Brain pericyte (primary cell): ENCODE results near the gene TSHZ2.

Experiments
- DNase-seq: peaks from one replicate; pipeline ENCODE4 v3.0.0-alpha.2; 2012; ENCODE audit warnings: low read depth, low spot score

TSHZ2 gene

DNA sequence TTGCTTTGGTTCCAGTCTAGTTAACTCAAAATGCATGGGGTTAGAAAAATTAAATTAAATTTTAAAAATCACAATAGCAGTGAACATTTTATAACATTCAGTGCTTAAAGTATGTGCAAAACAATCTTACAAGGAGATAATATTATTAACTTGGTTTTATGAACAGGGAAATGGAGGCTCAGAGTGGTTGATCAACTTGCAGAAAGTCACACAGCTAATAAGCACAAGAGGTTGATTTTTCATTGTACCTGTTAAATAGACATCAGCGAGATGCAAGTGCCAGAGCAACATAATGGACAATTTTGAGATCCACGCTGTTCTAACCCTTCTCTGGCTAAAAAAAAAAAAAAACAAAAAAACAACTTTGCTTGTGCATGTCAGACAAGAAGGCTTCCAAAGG, 219.8 kb downstream of the TSHZ2 start:
- DNase-seq: no peak

- DNase-seq: no peak
Observed at GRCh38 chr20:53194306-53195290, 222.4 kb downstream of the TSHZ2 start.

DNA sequence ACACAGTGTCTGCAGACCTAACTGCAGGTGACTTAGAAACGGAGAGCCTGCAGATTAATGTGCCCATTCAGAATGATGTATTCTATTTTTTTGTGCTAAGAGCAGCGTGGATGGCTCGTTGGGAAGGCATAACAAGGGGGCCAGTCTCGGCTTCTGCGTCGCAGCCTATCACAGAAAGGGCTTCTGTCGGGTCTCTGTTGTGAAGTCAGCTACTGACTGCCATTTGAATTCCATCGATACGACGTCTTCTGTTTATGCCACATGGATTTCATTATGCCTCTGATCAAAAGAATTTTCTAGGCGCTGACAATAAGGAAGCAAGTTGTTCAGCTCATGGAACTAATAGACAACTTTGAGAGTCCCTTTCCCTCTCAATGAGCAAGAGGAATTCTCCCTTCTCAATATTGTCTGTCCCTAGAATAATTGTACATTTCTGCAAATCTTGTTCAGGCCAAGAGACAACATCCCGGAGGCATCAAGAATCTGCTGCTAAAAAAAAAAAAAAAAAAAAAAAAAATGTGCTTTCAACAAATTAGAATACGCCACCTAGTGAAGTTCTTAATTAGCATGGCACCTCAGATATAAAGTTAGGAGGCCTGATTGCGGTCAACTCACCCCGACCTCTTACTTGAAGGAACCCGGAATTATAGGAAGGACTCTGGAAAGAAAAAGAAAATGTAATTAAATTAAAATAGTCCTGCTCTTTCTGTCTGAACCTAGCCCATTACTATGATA, 223.9 kb downstream of the TSHZ2 start:
- DNase-seq: no peak

GRCh38 chr20:53201588-53201987, 229.4 kb downstream of the TSHZ2 start:
- DNase-seq: no peak

- DNase-seq: no peak
Observed at GRCh38 chr20:53202777-53203176, 230.6 kb downstream of the TSHZ2 start.

DNA sequence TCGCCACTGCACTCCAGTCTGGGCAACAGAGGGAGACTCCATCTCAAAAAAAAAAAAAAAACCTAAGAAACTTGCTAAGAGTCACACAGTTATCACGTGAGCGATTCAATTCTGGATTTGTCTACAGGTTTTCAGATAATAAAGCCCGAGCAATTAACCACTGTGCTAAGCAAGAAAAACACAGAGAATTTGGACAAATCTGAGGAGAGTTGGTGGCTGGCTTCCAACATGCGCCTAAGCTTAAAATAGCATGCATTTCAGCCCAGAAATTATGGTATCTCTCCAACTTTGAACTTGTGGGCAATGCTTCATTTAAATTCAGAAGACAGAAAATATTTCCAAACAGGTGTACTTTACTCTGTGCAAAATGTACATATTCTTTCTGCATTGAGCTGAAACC, 232.9 kb downstream of the TSHZ2 start:
- no peak for DNase-seq

DNA sequence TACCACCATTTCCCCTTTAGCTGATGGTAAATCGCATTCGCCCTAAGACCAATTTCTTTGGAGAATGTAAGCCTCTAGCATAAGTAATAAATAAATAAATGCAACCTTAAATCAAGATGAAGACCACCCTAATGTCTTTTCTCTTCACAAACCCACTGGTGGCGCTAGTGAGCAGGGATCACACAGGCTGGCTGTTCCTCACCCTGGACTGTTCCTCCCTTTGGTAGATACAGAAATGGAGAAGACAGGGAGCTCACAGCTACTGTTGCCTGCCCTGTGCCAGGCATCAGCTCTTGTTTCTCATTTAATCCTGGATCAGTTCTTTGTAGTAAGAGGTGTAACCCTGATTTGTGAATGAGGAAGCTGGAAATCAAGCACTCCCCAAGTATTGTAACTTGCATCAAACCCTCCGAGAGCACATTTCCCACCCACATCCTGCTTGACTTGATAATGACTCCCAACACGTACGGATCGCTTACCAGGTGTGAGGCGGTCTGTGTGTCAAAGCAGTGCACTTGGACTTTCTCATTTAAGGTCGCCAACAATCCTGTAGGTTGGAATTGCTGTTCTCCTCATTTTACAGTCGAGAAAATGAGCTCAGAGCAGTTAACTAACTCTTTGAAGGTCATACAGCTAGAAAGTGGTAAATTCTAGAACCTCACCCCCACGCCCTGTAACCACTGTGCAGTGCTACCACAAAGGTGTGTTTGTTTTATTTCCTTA, 236.1 kb downstream of the TSHZ2 start:
- no peak for DNase-seq

DNA sequence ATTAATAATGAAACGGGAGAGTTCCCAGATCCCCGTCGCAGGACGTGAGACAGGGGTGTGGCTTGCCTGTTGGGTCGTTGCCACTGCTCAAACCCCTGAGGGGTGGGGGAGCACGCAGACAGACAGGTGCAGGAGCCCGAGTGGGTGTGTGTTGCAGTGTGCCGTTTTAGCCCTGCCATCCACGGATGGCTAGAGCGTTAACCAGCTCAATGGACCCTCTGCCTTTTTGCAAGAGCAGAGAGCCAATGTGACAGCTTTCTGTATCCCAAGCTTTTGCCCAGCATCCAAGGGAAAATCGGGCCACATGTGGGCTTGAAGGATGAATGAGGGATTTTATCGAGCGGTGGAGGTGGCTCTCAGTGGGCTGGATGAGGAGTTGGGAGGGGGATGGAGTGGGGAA, 237.9 kb downstream of the TSHZ2 start:
- no peak for DNase-seq

GRCh38 chr20:53210931-53211330, 238.8 kb downstream of the TSHZ2 start:
- DNase-seq: no peak

DNA sequence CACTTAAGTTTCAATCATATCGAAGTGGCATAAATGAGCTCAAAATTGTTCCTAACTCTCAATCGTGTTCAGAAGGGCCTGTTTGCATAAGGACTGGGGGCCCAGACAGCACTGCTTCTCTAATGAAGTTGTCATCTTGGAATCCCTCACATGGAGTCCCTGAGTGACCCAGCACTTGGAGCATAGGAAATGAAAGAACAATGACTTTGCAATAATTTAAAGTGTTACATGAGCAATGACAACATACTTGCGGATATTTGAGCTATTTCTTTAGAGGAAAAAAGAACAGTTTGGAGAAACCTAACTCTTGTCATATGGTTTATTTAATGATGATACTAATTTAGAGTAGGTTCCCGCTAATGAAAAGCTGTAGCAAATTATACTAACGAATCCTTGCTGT, 239.9 kb downstream of the TSHZ2 start:
- DNase-seq: no peak

GRCh38 chr20:53214392-53214791, 242.2 kb downstream of the TSHZ2 start:
- DNase-seq: no peak

DNA sequence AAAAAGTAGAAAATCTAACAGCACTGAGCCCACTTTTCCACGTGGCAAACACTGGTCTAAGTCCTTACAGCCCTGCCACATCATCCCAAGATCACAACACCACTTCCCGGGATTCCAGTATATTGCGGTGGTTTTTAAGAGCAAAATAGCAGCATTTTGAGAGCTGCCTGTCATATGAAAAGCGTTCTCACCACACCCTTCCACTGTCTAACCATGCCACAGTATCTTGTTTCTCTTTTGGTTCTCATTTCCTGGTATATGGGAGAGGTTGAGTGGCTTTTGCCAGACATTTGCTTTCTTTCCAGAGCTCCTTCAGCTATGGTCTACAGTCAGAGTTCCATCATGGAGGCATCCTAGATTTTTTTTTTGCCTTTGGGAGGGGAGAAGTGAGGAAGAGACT, 243.0 kb downstream of the TSHZ2 start:
- no peak for DNase-seq

- no peak for DNase-seq
Observed at GRCh38 chr20:53216478-53216855, 244.3 kb downstream of the TSHZ2 start.

DNA sequence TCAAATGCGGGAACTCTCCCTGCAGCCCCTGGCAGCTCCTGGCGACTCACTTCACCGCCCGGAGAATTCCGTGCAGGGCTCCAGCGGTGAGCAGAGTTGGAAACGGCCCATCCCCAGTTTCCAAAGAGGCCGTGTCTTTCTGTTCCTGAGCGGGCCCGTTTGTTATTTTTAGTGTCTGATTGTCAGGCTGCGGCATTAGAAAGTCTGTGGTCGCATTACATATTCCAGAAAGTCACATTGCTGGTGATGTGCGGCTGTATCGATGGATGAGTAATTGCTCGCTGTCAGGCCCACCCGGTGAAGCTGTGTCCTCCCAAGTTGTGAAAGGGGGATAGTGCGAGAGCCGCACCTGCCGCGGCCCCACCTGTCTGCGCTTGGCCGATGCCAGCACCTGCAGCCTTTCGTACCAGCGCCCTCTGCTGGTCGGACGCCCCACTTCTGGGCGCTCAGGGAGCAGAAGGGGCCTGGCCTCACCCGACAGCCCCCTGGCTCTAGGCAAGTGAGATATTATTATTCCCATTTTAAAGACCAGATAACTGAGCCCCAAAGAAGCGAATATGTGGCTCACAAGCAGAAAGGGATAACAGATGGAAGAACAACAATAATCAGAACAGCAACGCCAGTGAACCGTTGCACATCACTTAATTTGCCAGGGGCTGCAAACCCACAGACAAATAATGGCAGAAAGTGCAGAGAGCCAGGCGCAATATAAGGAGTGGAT, 244.9 kb downstream of the TSHZ2 start:
- no peak for DNase-seq

DNA sequence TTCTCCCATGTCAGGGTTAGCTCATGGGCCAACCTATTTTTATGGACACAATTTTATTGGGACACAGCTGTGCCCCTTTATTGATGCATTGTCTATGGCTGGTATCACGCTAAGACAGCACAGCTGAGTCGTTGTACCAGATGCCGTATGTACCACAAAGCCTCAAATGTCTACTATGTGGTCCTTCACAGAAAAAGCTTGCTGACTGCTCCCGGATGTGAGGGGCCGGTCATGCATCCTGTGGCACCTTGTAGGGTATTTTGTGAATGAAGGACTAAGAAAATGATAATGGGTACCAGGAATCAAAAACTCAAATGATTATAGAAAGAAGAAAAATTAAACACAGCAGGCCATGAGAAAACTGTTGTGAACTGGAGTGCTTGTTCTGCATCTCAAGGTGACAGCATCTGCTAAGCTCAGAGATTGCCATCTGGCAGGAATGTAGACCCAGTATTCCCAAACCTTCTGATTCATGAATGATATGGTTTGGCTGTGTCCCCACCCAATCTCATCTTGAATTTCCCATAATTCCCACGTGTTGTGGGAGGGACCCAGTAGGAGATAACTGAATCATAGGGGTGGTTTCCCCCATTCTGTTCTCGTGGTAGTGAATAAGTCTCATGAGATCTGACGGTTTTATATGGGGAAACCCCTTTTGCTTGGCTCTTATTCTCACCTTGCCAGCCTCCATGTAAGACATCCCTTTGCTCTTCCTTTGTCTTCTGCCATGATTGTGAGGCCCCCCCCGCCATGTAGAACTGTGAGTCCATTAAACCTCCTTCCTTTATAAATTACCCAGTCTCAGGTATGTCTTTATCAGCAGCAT, 248.5 kb downstream of the TSHZ2 start:
- DNase-seq: no peak

GRCh38 chr20:53221731-53222130, 249.6 kb downstream of the TSHZ2 start:
- DNase-seq: no peak

GRCh38 chr20:53222416-53222815, 250.3 kb downstream of the TSHZ2 start:
- DNase-seq: no peak

- no peak for DNase-seq
Observed at GRCh38 chr20:53222932-53223331, 250.8 kb downstream of the TSHZ2 start.

DNA sequence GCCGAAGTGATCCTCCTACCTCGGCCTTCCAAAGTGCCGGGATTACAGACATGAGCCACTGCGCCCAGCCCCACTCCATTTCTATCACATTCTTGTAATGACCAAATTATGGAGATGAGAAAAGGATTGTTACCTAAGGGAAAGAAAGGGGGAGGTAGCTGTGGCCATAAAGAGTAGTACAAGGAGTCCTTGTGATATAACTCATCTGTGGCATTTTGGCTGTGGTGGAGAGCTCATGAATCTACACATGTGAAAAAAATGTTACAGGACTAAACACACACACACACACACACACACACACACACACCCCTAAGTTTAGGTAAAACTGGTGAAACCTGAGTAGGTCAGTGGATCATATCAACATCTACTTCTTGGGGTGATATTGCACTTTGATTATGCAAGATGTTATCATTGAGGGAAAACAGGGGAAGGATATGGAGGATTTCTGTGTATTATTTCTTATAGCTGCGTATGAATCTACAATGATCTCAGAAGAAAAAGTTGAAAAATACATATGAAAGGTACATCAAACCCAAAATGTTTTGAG, 251.5 kb downstream of the TSHZ2 start:
- no peak for DNase-seq

DNA sequence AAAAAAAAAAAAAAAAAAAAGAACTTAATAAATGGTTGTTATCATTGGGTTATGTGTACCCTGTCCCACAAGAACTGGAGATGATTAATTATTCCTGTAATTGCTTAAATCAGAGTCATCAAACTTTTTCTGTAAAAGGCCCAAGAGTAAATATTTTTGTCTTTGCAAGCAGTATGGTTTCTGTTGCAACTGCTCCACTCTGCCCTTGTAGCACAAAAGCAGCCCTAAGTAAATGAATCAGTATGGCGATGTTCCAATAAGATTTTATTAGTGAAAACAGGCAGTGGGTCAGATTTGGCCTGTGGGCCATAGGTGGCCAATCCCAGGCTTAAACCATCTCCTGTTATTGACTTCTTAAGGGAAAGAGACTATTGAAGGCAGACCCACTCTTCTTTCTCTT, 252.7 kb downstream of the TSHZ2 start:
- DNase-seq: no peak
